Measurements from ENCODE around the gene PPFIA2. TPM values are rescaled to one million over a fixed set of nuclear protein-coding genes. Genes with fewer than 3 reads are reported as not detected.

PPFIA2 gene
- total RNA-seq, 4 donors from 2014 or later, result 1.7 to 3.9 (median 2.0) TPM

DNA sequence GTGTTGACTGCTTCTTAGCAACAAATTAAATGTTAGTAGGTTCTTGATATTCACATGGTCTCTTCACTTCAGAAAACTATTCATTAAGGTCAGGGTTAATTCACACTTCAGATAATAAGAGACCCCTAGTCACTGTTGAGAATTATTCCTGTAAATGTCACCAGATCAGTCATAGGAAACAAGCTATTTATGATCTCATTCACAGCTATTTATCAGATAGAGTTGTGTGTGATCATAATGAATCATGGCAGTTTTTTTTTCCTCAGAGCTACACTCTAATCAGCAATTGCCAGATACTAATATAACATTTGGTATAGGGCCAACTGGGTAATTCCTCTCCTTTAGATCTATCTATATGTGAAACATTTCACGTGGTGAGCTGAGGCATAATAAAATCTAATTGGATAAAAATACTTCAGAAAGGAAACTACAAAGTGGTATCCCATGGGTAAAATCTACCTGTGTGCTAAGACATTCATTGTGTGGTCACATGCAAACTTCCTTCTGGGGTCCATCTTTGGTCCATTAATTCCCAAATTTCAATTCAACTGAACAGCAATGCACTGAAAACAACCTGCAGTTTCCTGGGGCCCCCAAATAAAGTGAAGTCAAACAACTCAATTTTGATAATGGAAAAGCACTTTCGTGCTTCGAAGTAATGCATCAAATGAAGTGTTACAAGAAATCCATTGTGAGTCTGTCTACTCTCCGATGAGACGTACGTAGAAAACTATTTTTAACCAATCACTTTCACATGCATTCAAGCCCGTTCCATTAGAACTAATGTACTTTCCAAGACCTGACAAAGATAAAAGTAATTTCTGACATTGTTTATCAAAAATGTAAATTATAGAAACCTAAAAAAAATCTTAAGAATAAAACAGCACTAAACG, 484.3 kb downstream of the PPFIA2 start:
- Histone ChIP-seq H3K36me3 (no peaks in the 10 kb centered on the region), H3K4me3 (replicated peaks in 1 of 3) (no peak overlapping the region), H3K27ac (no peak overlapping the region), H3K9me3 (no peaks in the 10 kb centered on the region), H3K27me3 (no peaks in the 10 kb centered on the region), H3K4me1 (no peaks in the 10 kb centered on the region)
- TF ChIP-seq POLR2A (IDR thresholded peaks at IDR 0.05), result no peak
- TF ChIP-seq, protein P1, sequence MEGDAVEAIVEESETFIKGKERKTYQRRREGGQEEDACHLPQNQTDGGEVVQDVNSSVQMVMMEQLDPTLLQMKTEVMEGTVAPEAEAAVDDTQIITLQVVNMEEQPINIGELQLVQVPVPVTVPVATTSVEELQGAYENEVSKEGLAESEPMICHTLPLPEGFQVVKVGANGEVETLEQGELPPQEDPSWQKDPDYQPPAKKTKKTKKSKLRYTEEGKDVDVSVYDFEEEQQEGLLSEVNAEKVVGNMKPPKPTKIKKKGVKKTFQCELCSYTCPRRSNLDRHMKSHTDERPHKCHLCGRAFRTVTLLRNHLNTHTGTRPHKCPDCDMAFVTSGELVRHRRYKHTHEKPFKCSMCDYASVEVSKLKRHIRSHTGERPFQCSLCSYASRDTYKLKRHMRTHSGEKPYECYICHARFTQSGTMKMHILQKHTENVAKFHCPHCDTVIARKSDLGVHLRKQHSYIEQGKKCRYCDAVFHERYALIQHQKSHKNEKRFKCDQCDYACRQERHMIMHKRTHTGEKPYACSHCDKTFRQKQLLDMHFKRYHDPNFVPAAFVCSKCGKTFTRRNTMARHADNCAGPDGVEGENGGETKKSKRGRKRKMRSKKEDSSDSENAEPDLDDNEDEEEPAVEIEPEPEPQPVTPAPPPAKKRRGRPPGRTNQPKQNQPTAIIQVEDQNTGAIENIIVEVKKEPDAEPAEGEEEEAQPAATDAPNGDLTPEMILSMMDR (IDR thresholded peaks at IDR 0.05), result no peak
- 89 to 90% methylated on average over 8 of the region's 8 CpGs for WGBS, 2 donors
- no peak for DNase-seq
- intact Hi-C loops (cut with DNase I), result no loop called here

DNA sequence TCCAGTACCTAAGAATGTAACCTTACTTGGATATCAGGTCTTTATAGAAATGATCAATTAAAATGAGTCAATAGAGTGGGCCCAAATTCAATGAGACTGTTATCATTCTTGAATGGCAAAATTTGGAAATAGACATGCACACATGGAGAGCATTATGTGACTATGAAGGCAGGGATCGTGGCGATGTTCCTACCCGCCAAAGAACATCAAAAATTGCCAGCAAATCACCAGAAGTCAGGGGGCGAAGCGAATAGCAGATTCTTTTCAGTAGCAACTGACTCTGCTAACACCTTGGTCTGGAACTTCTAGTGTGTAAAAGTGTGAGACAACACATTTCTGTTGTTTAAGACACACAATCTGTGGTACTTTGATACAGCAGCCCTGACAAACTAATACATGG, 488.8 kb downstream of the PPFIA2 start:
- no peak overlapping the region for H3K27ac ChIP-seq
- no peaks in the 10 kb centered on the region for H3K36me3 ChIP-seq
- H3K9me3 ChIP-seq, result no peaks in the 10 kb centered on the region
- no peak for DNase-seq
- intact Hi-C loops (cut with DNase I), result no loop called here
- H3K27me3 ChIP-seq, result no peaks in the 10 kb centered on the region
- TF ChIP-seq POLR2A (IDR thresholded peaks at IDR 0.05), result no peak
- TF ChIP-seq, protein P1 (IDR thresholded peaks at IDR 0.05), result no peak
- no peaks in the 10 kb centered on the region for H3K4me1 ChIP-seq
- WGBS, 2 donors, result 94 to 95% methylated on average over 5 of the region's 5 CpGs
- no peak overlapping the region for H3K4me3 ChIP-seq (replicated peaks in 1 of 3)

DNA sequence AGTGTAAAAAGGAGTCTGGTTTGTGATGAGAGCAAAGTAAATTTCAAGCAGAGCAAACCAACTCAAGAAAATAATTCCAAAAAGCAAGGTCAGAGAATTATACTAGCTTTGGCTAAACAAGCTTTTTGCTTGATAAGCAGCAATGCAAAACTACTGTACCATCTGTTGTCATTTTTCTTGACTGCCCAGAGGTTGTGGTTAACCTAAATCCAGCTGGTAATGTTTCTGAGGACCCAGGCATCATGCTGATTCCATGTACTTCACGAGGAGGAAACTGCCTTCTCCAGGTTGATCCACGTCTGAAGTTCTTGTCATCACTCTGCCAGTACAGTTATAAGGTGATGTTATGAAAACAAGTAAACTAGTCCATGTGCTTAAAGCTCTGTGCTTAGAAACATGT, 496.1 kb downstream of the PPFIA2 start:
- TF ChIP-seq, protein P1 (IDR thresholded peaks at IDR 0.05), result no peak
- no peak for TF ChIP-seq POLR2A (IDR thresholded peaks at IDR 0.05)
- 87 to 88% methylated on average over 2 of the region's 2 CpGs for WGBS, 2 donors
- Histone ChIP-seq H3K27me3 (no peaks in the 10 kb centered on the region), H3K27ac (no peak overlapping the region), H3K4me1 (no peaks in the 10 kb centered on the region), H3K9me3 (no peaks in the 10 kb centered on the region), H3K36me3 (no peaks in the 10 kb centered on the region), H3K4me3 (replicated peaks in 1 of 3) (no peak overlapping the region)
- no peak for DNase-seq
- intact Hi-C loops (cut with DNase I), result no loop called here

DNA sequence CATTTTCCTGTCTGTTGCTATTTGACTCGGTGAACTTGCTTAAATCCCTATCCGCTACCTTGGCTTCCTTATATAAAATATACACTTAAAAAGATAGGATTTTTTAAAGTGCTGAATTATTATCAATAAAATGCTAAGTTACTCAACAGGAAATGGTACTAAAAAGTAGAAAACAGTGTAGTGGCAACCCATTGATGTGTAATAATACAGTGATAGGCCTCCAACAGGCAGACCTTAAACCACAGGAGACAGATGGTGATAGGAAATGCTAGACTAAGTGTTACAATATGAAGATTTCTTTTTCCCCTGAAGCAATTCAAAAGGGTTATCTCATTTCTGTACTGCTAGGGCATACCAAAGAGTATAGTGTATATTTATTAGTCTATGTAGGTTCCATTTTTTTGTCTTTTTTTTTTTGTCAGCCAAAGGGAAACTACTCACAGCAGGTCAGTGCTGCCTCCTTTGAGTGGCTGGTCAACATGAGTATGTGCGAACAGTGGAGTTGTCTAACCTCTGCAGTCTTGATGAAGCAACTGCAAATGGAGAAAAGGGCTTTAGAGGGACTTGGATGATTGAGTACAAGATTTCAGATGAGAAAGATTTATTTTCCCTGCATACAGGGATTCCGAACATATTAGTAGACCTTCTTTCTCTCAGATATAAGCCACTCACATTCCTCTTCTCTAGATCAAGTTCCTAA, 497.5 kb downstream of the PPFIA2 start:
- 94 to 97% methylated on average over 4 of the region's 4 CpGs for WGBS, 2 donors
- Histone ChIP-seq H3K4me3 (replicated peaks in 1 of 3) (no peak overlapping the region), H3K9me3 (no peaks in the 10 kb centered on the region), H3K4me1 (no peaks in the 10 kb centered on the region), H3K27me3 (no peaks in the 10 kb centered on the region), H3K36me3 (no peaks in the 10 kb centered on the region), H3K27ac (no peak overlapping the region)
- TF ChIP-seq, protein P1 (IDR thresholded peaks at IDR 0.05), result no peak
- TF ChIP-seq POLR2A (IDR thresholded peaks at IDR 0.05), result no peak
- no peak for DNase-seq
- intact Hi-C loops (cut with DNase I), result no loop called here

DNA sequence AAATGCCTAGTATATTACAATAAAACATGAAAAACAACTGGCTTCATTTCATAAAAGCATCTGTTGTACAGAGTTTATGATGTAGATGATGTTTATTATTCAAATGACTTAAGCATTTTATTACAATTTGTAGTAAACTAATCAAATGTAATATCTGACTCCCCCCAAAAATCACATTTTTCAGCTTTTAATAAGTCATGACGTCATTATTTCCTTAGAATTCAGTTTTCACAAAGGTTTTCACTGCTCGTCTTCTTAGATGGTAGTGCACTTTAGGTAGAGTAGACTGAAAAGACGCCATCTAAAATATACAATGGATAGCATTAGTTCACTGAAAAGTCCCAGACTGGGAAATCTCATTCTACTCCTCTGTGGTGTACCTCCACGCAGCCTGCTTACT, 499.8 kb downstream of the PPFIA2 start:
- intact Hi-C loops (cut with DNase I), result no loop called here
- Histone ChIP-seq H3K4me3 (replicated peaks in 1 of 3) (no peak overlapping the region), H3K27ac (no peak overlapping the region), H3K36me3 (no peaks in the 10 kb centered on the region), H3K27me3 (no peaks in the 10 kb centered on the region), H3K9me3 (no peaks in the 10 kb centered on the region), H3K4me1 (no peaks in the 10 kb centered on the region)
- TF ChIP-seq, protein P1 (IDR thresholded peaks at IDR 0.05), result no peak
- no peak for TF ChIP-seq POLR2A (IDR thresholded peaks at IDR 0.05)
- no peak for DNase-seq
- 90 to 93% methylated on average over 4 of the region's 4 CpGs for WGBS, 2 donors
